ENCODE results near the gene LAMB1.

Gene LAMB1

GRCh38 chr7:108016841-108017775 lies 14.1 kb upstream of the LAMB1 start:
- peak; percentile 5 for DNase-seq

- no peak for DNase-seq
These were observed 12.8 kb upstream of the LAMB1 start for GRCh38 chr7:108015740-108016139.

- no peak for DNase-seq
These were observed 12.1 kb upstream of the LAMB1 start for GRCh38 chr7:108014747-108015682.

- no peak for DNase-seq
These were observed 11.3 kb upstream of the LAMB1 start for GRCh38 chr7:108014215-108014614.

- DNase-seq, result no peak
These were observed 9.8 kb upstream of the LAMB1 start for GRCh38 chr7:108012499-108013430.

- no peak for DNase-seq
These were observed 7.4 kb upstream of the LAMB1 start for GRCh38 chr7:108010377-108010776.

- DNase-seq, result no peak
These were observed 6.9 kb upstream of the LAMB1 start for GRCh38 chr7:108009873-108010272.

- DNase-seq, result no peak
These were observed 5.9 kb upstream of the LAMB1 start for GRCh38 chr7:108008827-108009226.

- no peak for DNase-seq
These were observed 5.3 kb upstream of the LAMB1 start for GRCh38 chr7:108008240-108008639.

- DNase-seq, result no peak
These were observed 4.8 kb upstream of the LAMB1 start for GRCh38 chr7:108007762-108008161.

- DNase-seq, result no peak
These were observed 4.3 kb upstream of the LAMB1 start for GRCh38 chr7:108007261-108007660.

GRCh38 chr7:108004220-108005142 lies 1.5 kb upstream of the LAMB1 start:
- DNase-seq, result no peak

GRCh38 chr7:108003599-108003935 lies 606 bp upstream of the LAMB1 start:
- no peak for DNase-seq

GRCh38 chr7:108001764-108002725 lies 916 bp downstream of the LAMB1 start:
- no peak for DNase-seq

GRCh38 chr7:108000875-108001763 lies 1.8 kb downstream of the LAMB1 start:
- no peak for DNase-seq

- DNase-seq, result no peak
These were observed 3.0 kb downstream of the LAMB1 start for GRCh38 chr7:107999779-108000560.

GRCh38 chr7:107998660-107999480 lies 4.1 kb downstream of the LAMB1 start:
- no peak for DNase-seq
